HL-60 (cell line): Measurements from ENCODE around the gene PBX3.
A peak's percentile ranks its signal among the peaks of the same experiment; 100 is the strongest.

Source experiments
- DNase-seq, 2 experiments: peaks; one replicate each; pipeline ENCODE4 v3.0.0-alpha.2; 2010 to 2020; ENCODE audit warnings: low read depth in 1 of 2, low spot score in 1 of 2
- H3K27ac ChIP-seq: fragments of 250-450 bp; sonication (Bioruptor Pico); replicated peaks from 2 replicates; pipeline ENCODE4 v1.5.1; 2020; ENCODE audit warnings: mild to moderate bottlenecking, moderate library complexity
- H3K27me3 ChIP-seq: fragments of 250-450 bp; sonication (Bioruptor Pico); 2 replicates; pipeline ENCODE4 v1.5.1; 2021; ENCODE audit warnings: mild to moderate bottlenecking, moderate library complexity; ENCODE audit not compliant: insufficient read depth, poor library complexity, severe bottlenecking
- H3K4me3 ChIP-seq: replicated peaks from 2 replicates; pipeline ENCODE4 v1.5.1; 2011; ENCODE audit warnings: mild to moderate bottlenecking, control low read depth, low read length; ENCODE audit not compliant: insufficient read depth
- CTCF ChIP-seq: IDR thresholded peaks from one replicate; pipeline ENCODE4 v1.5.1; 2011; ENCODE audit warnings: low read length, control low read depth, inconsistent platforms; ENCODE audit not compliant: insufficient read depth
- GABPA ChIP-seq: IDR thresholded peaks from 2 replicates; pipeline ENCODE4 v1.6.1; 2012; ENCODE audit warnings: low read depth
- POLR2AphosphoS5 ChIP-seq: IDR thresholded peaks from 2 replicates; pipeline ENCODE4 v1.6.1; 2012; ENCODE audit warnings: low read depth
- REST ChIP-seq: IDR thresholded peaks from 2 replicates; pipeline ENCODE4 v1.6.1; 2012; ENCODE audit warnings: low read depth; ENCODE audit not compliant: insufficient replicate concordance
- SPI1 ChIP-seq: IDR thresholded peaks from 2 replicates; pipeline ENCODE4 v1.6.1; 2012; ENCODE audit warnings: low read depth, mild to moderate bottlenecking, borderline replicate concordance

The PBX3 gene

GRCh38 chr9:125726456-125727132 is 20.6 kb upstream of the PBX3 start:
- TF ChIP-seq SPI1 = no peak
- no peak for TF ChIP-seq GABPA
- TF ChIP-seq CTCF = no peak
- no peak for TF ChIP-seq POLR2AphosphoS5
- no peak for TF ChIP-seq REST
- no peak for DNase-seq
- H3K27me3 ChIP-seq = no peaks in the 10 kb centered on the region
- no peak overlapping the region for H3K27ac ChIP-seq
- H3K4me3 ChIP-seq = no peak overlapping the region

GRCh38 chr9:125730168-125730567 is 17.0 kb upstream of the PBX3 start:
- TF ChIP-seq CTCF = no peak
- TF ChIP-seq SPI1 = no peak
- TF ChIP-seq GABPA = no peak
- TF ChIP-seq POLR2AphosphoS5 = no peak
- TF ChIP-seq REST = no peak
- H3K27me3 ChIP-seq = no peaks in the 10 kb centered on the region
- DNase-seq = no peak
- no peak overlapping the region for H3K27ac ChIP-seq
- H3K4me3 ChIP-seq = no peak overlapping the region

- DNase-seq = no peak
- TF ChIP-seq SPI1 (no peak), GABPA (no peak), CTCF (no peak), REST (peak; percentile 88), POLR2AphosphoS5 (no peak)
- no peaks in the 10 kb centered on the region for H3K27me3 ChIP-seq
- H3K27ac ChIP-seq = no peak overlapping the region
- H3K4me3 ChIP-seq = no peak overlapping the region
Measured at GRCh38 chr9:125732562-125732961, 14.6 kb upstream of the PBX3 start.
